CD8-positive, alpha-beta memory T cell (primary cell): Measurements from ENCODE around the gene COQ10B. TPM values are rescaled to one million over a fixed set of nuclear protein-coding genes. Genes with fewer than 3 reads are reported as not detected.

Source experiments
- CTCF ChIA-PET: fragments of 350-600 bp; sonication (Branson Sonifier 250); formaldehyde crosslinking; loops from one replicate; lab custom pipeline; 2021; ENCODE audit warnings: antibody characterized with exemption; lab: Charles Lee
- POLR2A ChIA-PET: fragments of 350-600 bp; sonication (Branson Sonifier 250); formaldehyde crosslinking; loops from one replicate; lab custom pipeline; 2021; ENCODE audit warnings: antibody characterized with exemption; lab: Charles Lee
- DNase-seq, 5 donors: peaks; one replicate each; pipeline versions ENCODE4 v3.0.0 to v3.0.0-alpha.2; 2020 to 2022; ENCODE audit warnings: mixed read lengths in 1 of 5
- H3K27ac ChIP-seq: one replicate; pipeline ENCODE4 v1.7.0; 2013; ENCODE audit warnings: low read depth, mild to moderate bottlenecking, low read length, moderate library complexity
- H3K27me3 ChIP-seq: 2 replicates; pipeline ENCODE4 v1.7.0; 2013; ENCODE audit warnings: low read length, mild to moderate bottlenecking; ENCODE audit not compliant: insufficient read depth, poor library complexity, severe bottlenecking
- H3K36me3 ChIP-seq: 2 replicates; pipeline ENCODE4 v1.7.0; 2013; ENCODE audit warnings: mild to moderate bottlenecking, low read length, moderate library complexity; ENCODE audit not compliant: insufficient read depth
- H3K4me1 ChIP-seq: 2 replicates; pipeline ENCODE4 v1.7.0; 2013; ENCODE audit warnings: mild to moderate bottlenecking, low read length, moderate library complexity; ENCODE audit not compliant: insufficient read depth
- H3K4me3 ChIP-seq: 2 replicates; pipeline ENCODE4 v1.7.0; 2013; ENCODE audit warnings: mild to moderate bottlenecking, low read length
- H3K9me3 ChIP-seq: 2 replicates; pipeline ENCODE4 v1.7.0; 2013; ENCODE audit warnings: mild to moderate bottlenecking, low read length
- H3K27ac Mint-ChIP-seq, 8 donors: one replicate each; pipeline ENCODE4 v1.8.0; 2020 to 2021; ENCODE audit warnings: mixed read lengths in 8 of 8, mild to moderate bottlenecking in 6 of 8, inconsistent platforms in 3 of 8, moderate library complexity in 3 of 8
- H3K27me3 Mint-ChIP-seq, 2 donors: one replicate each; pipeline ENCODE4 v1.8.0; 2020 to 2021; ENCODE audit warnings: mixed read lengths in 2 of 2, mild to moderate bottlenecking in 1 of 2, moderate library complexity in 1 of 2
- H3K36me3 Mint-ChIP-seq, 3 donors: one replicate each; pipeline ENCODE4 v1.8.0; 2020 to 2021; ENCODE audit warnings: mixed read lengths in 3 of 3, inconsistent platforms in 1 of 3, mild to moderate bottlenecking in 1 of 3
- H3K4me1 Mint-ChIP-seq, 3 donors: one replicate each; pipeline ENCODE4 v1.8.0; 2020 to 2021; ENCODE audit warnings: mixed read lengths in 3 of 3, inconsistent platforms in 1 of 3, mild to moderate bottlenecking in 1 of 3
- H3K4me3 Mint-ChIP-seq, 7 donors: one replicate each; pipeline ENCODE4 v1.8.0; 2020 to 2021; ENCODE audit warnings: mixed read lengths in 7 of 7, mild to moderate bottlenecking in 6 of 7, moderate library complexity in 4 of 7, inconsistent platforms in 2 of 7
- H3K9me3 Mint-ChIP-seq, 5 donors: one replicate each; pipeline ENCODE4 v1.8.0; 2020 to 2022; ENCODE audit warnings: mixed read lengths in 5 of 5, mild to moderate bottlenecking in 3 of 5, moderate library complexity in 2 of 5, inconsistent platforms in 1 of 5
- polyA plus RNA-seq: library from polyadenylated mRNA; unstranded; fragments of 300-500 nt; fragmentation: Illumina TruSeq; gene quantifications from one replicate; pipeline ENCODE4 v1.2.3, GENCODE V29; 2021
- total RNA-seq, 2 experiments: library from RNA; stranded (reverse); gene quantifications; one replicate each; pipeline ENCODE4 v1.2.3, GENCODE V29; 2021

Gene COQ10B
- total RNA-seq (10 to 100 TPM; 23.4 to 23.7 TPM), polyA plus RNA-seq (42.6 TPM)

DNA sequence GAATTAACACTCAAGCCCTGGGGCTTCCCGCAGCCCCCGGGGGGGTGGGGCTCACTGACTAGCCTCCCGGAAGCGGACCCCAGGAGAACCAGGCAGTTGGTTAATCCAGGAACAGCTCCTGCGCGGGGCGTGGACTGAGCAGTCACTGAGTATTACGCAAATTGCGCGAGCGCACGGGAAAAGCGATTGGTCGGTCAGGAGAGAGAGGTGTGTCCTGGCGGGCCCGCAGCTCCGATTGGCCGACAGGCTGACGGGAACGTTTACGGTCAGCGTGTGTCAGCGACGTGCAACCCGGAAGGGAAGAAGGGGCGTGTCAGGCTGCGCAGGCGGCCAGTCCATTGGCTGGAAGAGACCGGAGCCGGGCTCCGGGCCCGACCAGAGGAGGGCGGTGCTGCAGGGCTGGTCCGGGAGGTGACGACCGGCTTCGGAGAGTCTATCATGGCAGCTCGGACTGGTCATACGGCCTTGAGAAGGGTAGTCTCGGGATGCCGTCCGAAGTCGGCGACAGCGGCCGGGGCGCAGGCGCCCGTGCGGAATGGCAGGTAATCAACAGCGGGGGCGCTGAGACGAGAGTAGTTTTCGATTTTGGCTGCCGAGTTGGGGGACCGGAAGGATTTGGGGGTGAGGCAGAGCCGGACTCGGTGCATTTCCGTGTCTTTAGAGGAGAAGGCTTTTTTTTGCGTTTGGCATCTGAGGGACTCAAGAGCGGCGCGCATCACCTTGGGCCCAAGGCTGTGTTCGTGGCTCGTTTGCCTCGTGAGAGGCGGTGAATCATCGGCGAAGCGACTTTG, at the start of gene COQ10B:
Gene COQ10B (plus strand): TSS at position 430 of the 791 bp plus-strand sequence. CDS start 9 bp downstream, at position 439.
- H3K27me3 Mint-ChIP-seq, result peaks cover 0 to 5% of the 10 kb centered on the region in 2 donors
- peak within 1 kb of the TSS; percentile 94 to 100 (median 99) for H3K4me3 Mint-ChIP-seq
- Histone ChIP-seq H3K4me3 (peak within 1 kb of the TSS; percentile 83), H3K27me3 (no peaks in the 10 kb centered on the region), H3K9me3 (no peaks in the 10 kb centered on the region), H3K4me1 (peaks cover 29% of the 10 kb centered on the region), H3K36me3 (no peaks in the 10 kb centered on the region), H3K27ac (peak within 1 kb of the TSS; percentile 99)
- no peaks in the 10 kb centered on the region for H3K9me3 Mint-ChIP-seq
- peak; percentile 97 to 100 (median 99) for DNase-seq
- H3K4me1 Mint-ChIP-seq, result peaks cover 40 to 53% (median 51%) of the 10 kb centered on the region in 3 donors
- CTCF ChIA-PET, result interaction anchor here (0.7 to 4.1 kb wide), 10 partner anchors 9 to 63 kb away, joined by 3 to 30 read pairs (median 4); partner anchors contain the start of genes HSPD1, HSPE1 and SF3B1
- peaks cover 0 to 31% (median 4%) of the 10 kb centered on the region in 3 donors for H3K36me3 Mint-ChIP-seq
- peak within 1 kb of the TSS; percentile 97 to 100 (median 100) for H3K27ac Mint-ChIP-seq
- POLR2A ChIA-PET, result interaction anchor here (0.5 to 3.7 kb wide), 10 partner anchors 11 to 314 kb away, joined by 3 to 97 read pairs (median 4); partner anchors contain the start of genes HSPD1, HSPE1, MARS2 and MOB4

DNA sequence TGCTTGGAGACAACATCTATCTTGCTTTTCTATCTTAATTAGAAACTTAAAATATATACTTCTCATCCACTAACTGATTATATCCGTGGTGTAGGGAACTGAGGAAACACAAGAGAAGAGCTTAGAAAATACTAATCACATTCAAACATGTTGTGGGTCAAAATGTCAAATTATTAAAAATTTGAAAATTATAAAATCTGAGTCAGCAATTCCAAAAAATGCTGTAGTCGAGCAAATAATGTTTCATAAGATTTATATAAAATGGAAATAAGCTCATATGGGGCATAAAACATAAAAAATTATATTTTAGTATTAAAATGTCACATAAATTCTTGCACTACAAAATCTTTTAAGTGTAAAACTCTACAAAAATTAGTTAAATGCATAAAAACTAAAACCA, 47.8 kb upstream of the COQ10B start:
- peaks cover 76% of the 10 kb centered on the region for H3K36me3 ChIP-seq
- DNase-seq, result no peak
- Mint-ChIP-seq H3K27me3 (no peaks in the 10 kb centered on the region), H3K4me3 (no peak overlapping the region), H3K36me3 (peaks cover 8 to 90% (median 35%) of the 10 kb centered on the region in 3 donors), H3K27ac (no peak overlapping the region), H3K9me3 (no peaks in the 10 kb centered on the region), H3K4me1 (peaks cover 0 to 4% (median 0%) of the 10 kb centered on the region in 3 donors)
- H3K9me3 ChIP-seq, result no peaks in the 10 kb centered on the region
- ChIA-PET POLR2A (interaction anchor here (0.7 kb wide), 1 partner anchor 16 kb away, joined by 5 read pairs; no protein-coding TSS in a partner anchor), CTCF (no interaction called here)
- H3K27ac ChIP-seq, result no peak overlapping the region
- no peaks in the 10 kb centered on the region for H3K27me3 ChIP-seq
- H3K4me1 ChIP-seq, result no peaks in the 10 kb centered on the region
- H3K4me3 ChIP-seq, result no peak overlapping the region

DNA sequence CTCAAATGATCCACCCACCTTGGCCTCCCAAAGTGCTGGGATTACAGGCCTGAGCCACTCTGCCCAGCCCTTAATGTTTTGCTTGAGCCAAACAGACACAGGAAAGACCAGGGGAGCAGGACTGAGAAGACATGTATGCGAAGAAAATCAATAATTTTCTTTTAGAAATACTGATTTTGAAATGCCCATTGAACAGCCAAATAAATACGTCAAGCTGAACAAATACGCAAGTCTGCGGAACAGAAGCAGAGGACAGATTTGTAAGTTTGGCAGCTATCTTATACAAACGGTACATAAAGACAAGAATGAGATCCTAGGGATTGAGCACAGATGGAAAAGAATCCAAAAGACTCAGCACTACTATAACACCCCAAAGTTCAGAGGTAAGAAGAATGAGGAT, 39.3 kb upstream of the COQ10B start:
- CTCF ChIA-PET, result no interaction called here
- POLR2A ChIA-PET, result no interaction called here

DNA sequence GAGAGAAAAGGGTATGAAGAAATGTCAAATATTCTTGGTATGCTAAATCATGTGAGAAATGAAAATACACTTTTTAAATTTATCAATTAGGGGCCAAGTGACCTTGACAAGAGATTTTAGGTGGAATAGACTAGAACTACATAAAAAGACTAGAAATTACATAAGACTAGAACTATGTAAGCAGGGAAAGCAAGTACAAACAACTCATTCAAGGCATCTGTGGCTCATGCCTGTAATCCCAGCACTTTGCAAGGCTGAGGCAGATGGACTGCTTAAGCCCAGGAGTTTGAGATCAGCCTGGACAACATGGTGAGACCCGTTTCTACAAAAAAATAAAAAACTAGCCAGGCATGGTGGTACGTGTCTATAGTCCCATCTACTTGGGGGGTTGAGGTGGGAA, 38.8 kb upstream of the COQ10B start:
- no peak overlapping the region for H3K27ac ChIP-seq
- Mint-ChIP-seq H3K4me3 (no peak overlapping the region), H3K27me3 (no peaks in the 10 kb centered on the region), H3K27ac (peak overlapping the region in 1 of 8 donors; percentile 43), H3K9me3 (no peaks in the 10 kb centered on the region), H3K36me3 (peaks cover 4 to 80% (median 20%) of the 10 kb centered on the region in 3 donors), H3K4me1 (peaks cover 10 to 21% (median 13%) of the 10 kb centered on the region in 3 donors)
- no peak for DNase-seq
- H3K27me3 ChIP-seq, result no peaks in the 10 kb centered on the region
- ChIA-PET POLR2A (no interaction called here), CTCF (interaction anchor here (0.6 kb wide), 1 partner anchor 153 kb away, joined by 3 read pairs; no protein-coding TSS in a partner anchor)
- H3K4me3 ChIP-seq, result no peak overlapping the region
- no peaks in the 10 kb centered on the region for H3K9me3 ChIP-seq
- peaks cover 2% of the 10 kb centered on the region for H3K4me1 ChIP-seq
- H3K36me3 ChIP-seq, result peaks cover 64% of the 10 kb centered on the region

More for the DNA sequence above, 39.3 kb upstream of the COQ10B start:
- Mint-ChIP-seq H3K4me1 (peaks cover 9 to 19% (median 10%) of the 10 kb centered on the region in 3 donors), H3K4me3 (no peak overlapping the region), H3K27ac (no peak overlapping the region), H3K9me3 (no peaks in the 10 kb centered on the region), H3K27me3 (no peaks in the 10 kb centered on the region), H3K36me3 (peaks cover 4 to 80% (median 20%) of the 10 kb centered on the region in 3 donors)
- H3K4me3 ChIP-seq, result no peak overlapping the region
- no peaks in the 10 kb centered on the region for H3K27me3 ChIP-seq
- H3K9me3 ChIP-seq, result no peaks in the 10 kb centered on the region
- no peak overlapping the region for H3K27ac ChIP-seq
- peaks cover 64% of the 10 kb centered on the region for H3K36me3 ChIP-seq
- DNase-seq, result no peak
- H3K4me1 ChIP-seq, result no peaks in the 10 kb centered on the region

DNA sequence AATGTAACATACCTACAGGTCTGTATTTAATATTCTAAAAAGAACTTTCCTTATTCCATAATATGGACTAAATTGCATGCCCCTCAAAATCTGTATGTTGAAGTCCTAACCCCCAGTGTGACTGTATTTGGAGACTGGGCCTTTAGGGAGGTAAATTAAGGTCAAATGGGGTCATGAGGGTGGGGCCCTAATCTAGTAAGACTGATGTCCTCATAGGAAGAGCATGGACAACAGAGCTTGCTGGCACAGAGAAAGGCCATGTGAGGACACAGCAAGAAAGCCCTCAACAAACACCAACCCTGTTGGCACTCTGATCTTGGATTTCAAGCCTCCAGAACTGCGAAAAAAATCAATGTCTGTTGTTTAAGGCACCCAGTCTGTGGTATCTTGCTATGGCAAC, 37.1 kb upstream of the COQ10B start:
- DNase-seq, result no peak
- H3K9me3 ChIP-seq, result no peaks in the 10 kb centered on the region
- H3K4me1 ChIP-seq, result peaks cover 8% of the 10 kb centered on the region
- H3K27ac Mint-ChIP-seq, result peak overlapping the region in 2 of 8 donors; percentile 33 to 47
- H3K4me1 Mint-ChIP-seq, result peaks cover 17 to 35% (median 25%) of the 10 kb centered on the region in 3 donors
- H3K27ac ChIP-seq, result no peak overlapping the region
- H3K9me3 Mint-ChIP-seq, result no peaks in the 10 kb centered on the region
- ChIA-PET CTCF (interaction anchor here (1.2 kb wide), 1 partner anchor 37 kb away, joined by 3 read pairs; the partner anchor contains the start of gene COQ10B), POLR2A (no interaction called here)
- H3K27me3 Mint-ChIP-seq, result no peaks in the 10 kb centered on the region
- H3K27me3 ChIP-seq, result no peaks in the 10 kb centered on the region
- peaks cover 64% of the 10 kb centered on the region for H3K36me3 ChIP-seq
- H3K4me3 ChIP-seq, result no peak overlapping the region
- peaks cover 4 to 78% (median 17%) of the 10 kb centered on the region in 3 donors for H3K36me3 Mint-ChIP-seq
- no peak overlapping the region for H3K4me3 Mint-ChIP-seq

DNA sequence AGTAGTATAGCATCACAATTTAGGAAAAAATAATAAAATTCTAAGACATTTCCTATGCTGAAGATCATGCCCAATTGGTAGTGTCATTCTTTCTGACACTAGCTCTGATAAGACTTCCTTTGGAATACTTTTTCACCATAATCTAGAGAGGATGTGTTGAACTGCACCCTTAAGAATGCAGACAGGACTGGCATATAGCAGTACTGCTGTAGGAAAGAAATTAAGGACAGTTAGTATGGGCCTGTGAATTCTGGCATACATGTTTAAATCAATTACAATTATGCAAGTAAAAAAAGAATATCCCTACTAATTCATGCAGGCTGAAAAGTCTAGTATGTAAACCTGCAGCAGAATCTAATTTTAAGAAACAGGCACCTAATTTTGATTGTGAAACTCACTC, 33.9 kb upstream of the COQ10B start:
- Mint-ChIP-seq H3K27ac (peak overlapping the region in 5 of 8 donors; percentile 11 to 66 (median 29)), H3K36me3 (peaks cover 0 to 80% (median 14%) of the 10 kb centered on the region in 3 donors), H3K4me1 (peaks cover 30 to 58% (median 40%) of the 10 kb centered on the region in 3 donors), H3K4me3 (no peak overlapping the region), H3K27me3 (no peaks in the 10 kb centered on the region), H3K9me3 (no peaks in the 10 kb centered on the region)
- Histone ChIP-seq H3K4me1 (peaks cover 21% of the 10 kb centered on the region), H3K4me3 (no peak overlapping the region), H3K27ac (no peak overlapping the region), H3K9me3 (no peaks in the 10 kb centered on the region), H3K36me3 (peaks cover 58% of the 10 kb centered on the region), H3K27me3 (no peaks in the 10 kb centered on the region)
- no peak for DNase-seq
- CTCF ChIA-PET, result no interaction called here
- POLR2A ChIA-PET, result no interaction called here

DNA sequence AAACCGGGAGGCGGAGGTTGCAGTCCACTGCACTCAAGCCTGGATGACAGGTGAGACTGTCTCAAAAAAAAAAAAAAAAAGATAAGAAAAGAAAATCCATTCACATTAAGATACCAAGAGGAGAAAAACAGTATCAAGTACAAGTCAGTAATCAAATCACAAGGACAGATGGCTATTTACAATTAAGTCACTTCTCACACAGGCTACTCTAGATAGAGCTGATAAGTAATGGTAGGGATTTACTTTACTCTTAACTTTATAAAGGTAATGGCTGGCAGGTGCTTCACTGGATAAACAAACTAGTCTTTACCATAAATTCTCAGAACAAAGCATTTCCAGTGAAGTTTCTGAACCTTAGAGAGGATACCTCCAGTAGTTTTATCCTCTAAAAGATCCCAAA, 30.0 kb upstream of the COQ10B start:
- Mint-ChIP-seq H3K36me3 (peaks cover 0 to 59% (median 0%) of the 10 kb centered on the region in 3 donors), H3K4me1 (peaks cover 55 to 77% (median 68%) of the 10 kb centered on the region in 3 donors), H3K27ac (peak overlapping the region in 1 of 8 donors; percentile 42), H3K4me3 (no peak overlapping the region), H3K9me3 (no peaks in the 10 kb centered on the region), H3K27me3 (no peaks in the 10 kb centered on the region)
- Histone ChIP-seq H3K27me3 (no peaks in the 10 kb centered on the region), H3K4me1 (peaks cover 50% of the 10 kb centered on the region), H3K27ac (no peak overlapping the region), H3K36me3 (peaks cover 29% of the 10 kb centered on the region), H3K4me3 (no peak overlapping the region), H3K9me3 (no peaks in the 10 kb centered on the region)
- no peak for DNase-seq
- POLR2A ChIA-PET, result interaction anchor here (0.7 kb wide), 1 partner anchor 92 kb away, joined by 3 read pairs; the partner anchor contains the start of gene MOB4
- CTCF ChIA-PET, result interaction anchor here (0.9 to 1.5 kb wide), 2 partner anchors 11 to 410 kb away, joined by 3 to 4 read pairs; partner anchors contain the start of gene SF3B1
